GM12878 (cell line): ENCODE results near the gene ANKS1A. TPM values are rescaled to one million over a fixed set of nuclear protein-coding genes. Genes with fewer than 3 reads are reported as not detected.
"Not testable (repeated sequence)": the region's sequence is repeated elsewhere in the genome, so short reads cannot be mapped to it uniquely, and the experiment has no call there.

Experiments
- ATAC-seq: fragments of 200-7000 bp; cut with Tn5 transposase; 3 replicates; pipeline ENCODE4 v1.9.1; 2020; ENCODE audit warnings: mild to moderate bottlenecking, moderate library complexity
- BruUV-seq: library from RNA; stranded (reverse); fragments of 400-500 nt; replicated peaks from 2 replicates; lab custom pipeline; 2021; lab: Mats Ljungman, UMichigan
- CTCF ChIA-PET: fragments of 300-600 bp; sonication (Branson Sonifier 250); formaldehyde crosslinking; extraction: SDS; loops from one replicate; lab custom pipeline; 2021; ENCODE audit warnings: inconsistent platforms; lab: Yijun Ruan, JAX
- POLR2A ChIA-PET: fragments of 350-600 bp; formaldehyde crosslinking; extraction: SDS; loops from one replicate; lab custom pipeline; 2021; ENCODE audit warnings: inconsistent platforms; lab: Charles Lee
- RAD21 ChIA-PET: fragments of 300-600 bp; sonication (Branson Sonifier 250); formaldehyde crosslinking; loops from one replicate; lab custom pipeline; 2023; ENCODE audit warnings: antibody characterized with exemption; ENCODE audit not compliant: unreplicated experiment; lab: Charles Lee
- SMC1A ChIA-PET: fragments of 300-600 bp; sonication (Branson Sonifier 250); formaldehyde crosslinking; loops from one replicate; lab custom pipeline; 2023; ENCODE audit not compliant: unreplicated experiment, uncharacterized antibody; lab: Charles Lee
- DNase-seq: peaks from one replicate; pipeline ENCODE4 v3.0.0-alpha.2; 2011; ENCODE audit warnings: low read depth, low spot score
- FAIRE-seq: peaks from 3 replicates; lab custom pipeline; 2011; peaks lifted over from hg19 to GRCh38; lab: Jason Lieb, UNC
- H2AFZ ChIP-seq: 2 replicates; pipeline ENCODE4 v1.6.0; 2011; ENCODE audit warnings: low read depth, low read length, control low read depth; ENCODE audit not compliant: control insufficient read depth
- H3K27ac ChIP-seq: 2 replicates; pipeline ENCODE4 v1.5.1; 2011; ENCODE audit warnings: control low read depth; ENCODE audit not compliant: control insufficient read depth, insufficient read depth
- H3K27me3 ChIP-seq, 2 experiments: replicated peaks in 1 of 2; 2 replicates each; pipeline versions ENCODE4 v1.6.0 to v1.6.1; 2011; ENCODE audit warnings: low read length in 1 of 2; ENCODE audit not compliant: control insufficient read depth in 2 of 2, insufficient read depth in 2 of 2
- H3K36me3 ChIP-seq, 2 experiments: 2 replicates each; pipeline ENCODE4 v1.5.1; 2011; ENCODE audit warnings: low read length in 1 of 2; ENCODE audit not compliant: control insufficient read depth in 2 of 2, insufficient read depth in 2 of 2
- H3K4me1 ChIP-seq: 2 replicates; pipeline ENCODE4 v1.6.1; 2011; ENCODE audit warnings: mild to moderate bottlenecking, low read length, moderate library complexity, mixed read lengths; ENCODE audit not compliant: control insufficient read depth, insufficient read depth
- H3K4me2 ChIP-seq: 2 replicates; pipeline ENCODE4 v1.6.0; 2011; ENCODE audit warnings: control low read depth; ENCODE audit not compliant: control insufficient read depth, insufficient read depth
- H3K4me3 ChIP-seq: fragments of 200-600 bp; sonication (generic); 2 replicates; pipeline ENCODE4 v1.5.1; 2016
- H3K79me2 ChIP-seq: 2 replicates; pipeline ENCODE4 v1.6.0; 2011; ENCODE audit warnings: low read length; ENCODE audit not compliant: control insufficient read depth, insufficient read depth
- H3K9ac ChIP-seq: 2 replicates; pipeline ENCODE4 v1.8.0; 2011; ENCODE audit warnings: low read length, control low read depth, mixed read lengths; ENCODE audit not compliant: control insufficient read depth, insufficient read depth
- H3K9me3 ChIP-seq: replicated peaks from 3 replicates; pipeline ENCODE4 v1.5.1; 2011; ENCODE audit warnings: mild to moderate bottlenecking, low read length; ENCODE audit not compliant: control insufficient read depth, insufficient read depth
- H4K20me1 ChIP-seq: 2 replicates; pipeline ENCODE4 v1.6.0; 2011; ENCODE audit not compliant: control insufficient read depth, insufficient read depth
- E2F4 ChIP-seq: IDR thresholded peaks from 2 replicates; pipeline ENCODE4 v1.6.1; 2012; ENCODE audit warnings: low read depth, low read length, improper control_type of control experiment
- GATAD2B ChIP-seq: fragments of 450-650 bp; conservative IDR thresholded peaks from 2 replicates; pipeline ENCODE4 v1.6.1; 2017; ENCODE audit warnings: low read depth, mild to moderate bottlenecking, moderate library complexity
- KDM1A ChIP-seq: fragments of 200-600 bp; sonication (generic); IDR thresholded peaks from 2 replicates; pipeline ENCODE4 v1.6.1; 2016; ENCODE audit warnings: borderline replicate concordance
- LARP7 ChIP-seq: fragments of 450-650 bp; IDR thresholded peaks from 2 replicates; pipeline ENCODE4 v1.6.1; 2017; ENCODE audit warnings: mild to moderate bottlenecking
- RAD21 ChIP-seq: IDR thresholded peaks from 2 replicates; pipeline ENCODE4 v1.6.1; 2011; ENCODE audit warnings: mild to moderate bottlenecking, low read depth, low read length, moderate library complexity; ENCODE audit not compliant: insufficient read depth
- RAD51 ChIP-seq: fragments of 450-650 bp; IDR thresholded peaks from 2 replicates; pipeline ENCODE4 v1.6.1; 2016; ENCODE audit warnings: moderate library complexity, mild to moderate bottlenecking, inconsistent platforms
- RELA ChIP-seq: fragments of 450-650 bp; IDR thresholded peaks from 2 replicates; pipeline ENCODE4 v1.8.0; 2014; ENCODE audit warnings: borderline replicate concordance; ENCODE audit not compliant: partially characterized antibody
- REST ChIP-seq: IDR thresholded peaks from 2 replicates; pipeline ENCODE4 v1.6.1; 2012; ENCODE audit warnings: mild to moderate bottlenecking, low read depth, low read length
- SIX5 ChIP-seq: IDR thresholded peaks from 2 replicates; pipeline ENCODE4 v1.6.1; 2011; ENCODE audit warnings: mild to moderate bottlenecking, low read depth, low read length, moderate library complexity; ENCODE audit not compliant: severe bottlenecking
- WGBS: methylation state at CpG from one replicate; pipeline ENCODE4 v1.1.6; 2016; ENCODE audit warnings: low lambda C conversion rate; ENCODE audit not compliant: insufficient replicate concordance, insufficient coverage; ENCODE audit errors: missing lambda C conversion rate; 5-methylcytosine and 5-hydroxymethylcytosine counted together
- in situ Hi-C: fragments of 300-500 bp; cut with MboI; formaldehyde crosslinking; loops from 9 replicates; pipeline ENCODE4 v1.14.3; 2018; ENCODE audit warnings: mixed read lengths
- intact Hi-C: fragments of 100-400 bp; cut with micrococcal nuclease; formaldehyde crosslinking; loops from one replicate; pipeline ENCODE4 v1.14.2; 2022; ENCODE audit not compliant: unreplicated experiment
- polyA plus RNA-seq, 11 experiments: library from polyadenylated mRNA; depleted of rRNA in 4 of 11; unstranded in 6 of 11; stranded (reverse) in 5 of 11; fragments of >200 nt; fragmentation: Nextera tagmentation in 4 of 11; fragmentation: Illumina TruSeq in 1 of 11; extraction: Ambion mirVana in 4 of 11; extraction: Trizol in 1 of 11; gene quantifications; 1 replicate in 1 of 11; 2 replicates in 10 of 11; pipeline versions ENCODE4 v1.2.1 to v1.2.3, GENCODE V29; 2011 to 2016; ENCODE audit warnings: inconsistent platforms in 2 of 11, missing spikeins in 2 of 11, low read depth in 1 of 11
- total RNA-seq, 4 experiments: library from RNA; depleted of rRNA in 3 of 4; stranded (reverse); fragments of >200 nt in 3 of 4; fragmentation: Illumina TruSeq in 1 of 4; extraction: Trizol in 1 of 4; gene quantifications; 2 replicates each; pipeline versions ENCODE4 v1.2.1 to v1.2.3, GENCODE V29; 2013 to 2021

Gene ANKS1A
- total and polyA plus RNA-seq, 10 of the 15 experiments (the other 5 are each of a cell fraction or from before 2014, with no cell fraction given): 0.60 to 7.0 (median 3.0) TPM

- Histone ChIP-seq H3K27ac (no peak overlapping the region), H3K79me2 (no peaks in the 10 kb centered on the region), H2AFZ (no peak overlapping the region), H3K4me2 (no peak overlapping the region), H3K27me3 (no peaks in the 10 kb centered on the region), H3K4me3 (no peak overlapping the region), H4K20me1 (no peaks in the 10 kb centered on the region), H3K9ac (no peak overlapping the region), H3K9me3 (no peaks in the 10 kb centered on the region; the same call in 2 of the 3 replicates), H3K36me3 (no peaks in the 10 kb centered on the region), H3K4me1 (peaks cover 9% of the 10 kb centered on the region)
- ATAC-seq (no peak), FAIRE-seq (no peak), DNase-seq (no peak)
- 64% methylated on average over 3 of the region's 3 CpGs for WGBS
- CTCF ChIA-PET: interaction anchor here (1.1 kb wide), 2 partner anchors 35 to 118 kb away, joined by 3 to 4 read pairs; no protein-coding TSS in a partner anchor
- RAD21 ChIA-PET: no interaction called here
- SMC1A ChIA-PET: interaction anchor here (0.8 kb wide), 1 partner anchor 24 kb away, joined by 3 read pairs; no protein-coding TSS in a partner anchor
- BruUV-seq: no TSS peak
- TF ChIP-seq RAD51 (no peak), LARP7 (no peak), RAD21 (no peak), GATAD2B (no peak), E2F4 (no peak), RELA (no peak), REST (no peak), SIX5 (no peak), KDM1A (no peak)
- intact Hi-C loops (no loop called here), in situ Hi-C loops (no loop called here)
- POLR2A ChIA-PET: no interaction called here
Observed at GRCh38 chr6:35105078-35105477, 216.0 kb downstream of the ANKS1A start.

DNA sequence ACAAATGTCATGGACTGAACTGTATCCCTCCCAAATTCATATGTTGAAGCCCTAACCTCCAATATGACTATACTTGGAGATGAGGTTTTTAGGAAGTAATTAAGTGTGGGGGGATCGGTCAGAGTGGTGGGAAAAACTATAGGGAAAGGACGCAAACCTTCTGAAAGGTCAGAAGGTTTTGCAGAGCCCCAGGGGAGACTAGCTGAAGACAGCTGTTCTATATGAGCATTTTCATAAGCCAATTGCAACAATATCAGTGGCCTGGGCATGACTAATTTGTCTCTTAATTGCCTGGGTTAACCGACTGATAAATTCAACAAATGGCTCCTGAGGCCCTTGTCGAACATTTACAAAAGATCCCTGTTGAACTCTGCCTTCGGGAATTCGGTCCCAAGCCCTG is 217.0 kb downstream of the ANKS1A start:
- not testable (repeated sequence) for H3K9me3 ChIP-seq
- SMC1A ChIA-PET: interaction anchor here (0.8 to 1.4 kb wide), 3 partner anchors 8 to 23 kb away, joined by 3 to 9 read pairs (median 3); no protein-coding TSS in a partner anchor

More for the DNA sequence above, 217.0 kb downstream of the ANKS1A start:
- DNase-seq, H4K20me1 ChIP-seq, H3K27ac ChIP-seq, H3K79me2 ChIP-seq, FAIRE-seq, ATAC-seq, intact Hi-C loops, BruUV-seq, H3K9ac ChIP-seq, H3K4me1 ChIP-seq, H3K4me3 ChIP-seq, POLR2A ChIA-PET, H3K27me3 ChIP-seq, H3K4me2 ChIP-seq, H3K36me3 ChIP-seq, H2AFZ ChIP-seq, in situ Hi-C loops: not testable (repeated sequence)
- RAD21 ChIA-PET: interaction anchor here (2.3 kb wide), 1 partner anchor 34 kb away, joined by 5 read pairs; no protein-coding TSS in a partner anchor
- 78% methylated on average over 6 of the region's 6 CpGs for WGBS
- CTCF ChIA-PET: interaction anchor here (0.9 to 2.2 kb wide), 7 partner anchors 8 to 119 kb away, joined by 3 to 8 read pairs (median 3); no protein-coding TSS in a partner anchor
